Cardiac fibroblast (primary cell): ENCODE measurements around the gene SPPL3.

Experiments used
- DNase-seq, 2 donors: peaks; one replicate each; pipeline versions ENCODE4 v3.0.0 to v3.0.0-alpha.2; 2010; ENCODE audit warnings: low read depth in 2 of 2
- H3K4me3 ChIP-seq, 2 donors: replicated peaks in 1 of 2; 1 replicate in 1 of 2; 2 replicates in 1 of 2; pipeline ENCODE4 v1.5.1; 2011; ENCODE audit warnings: low read depth in 2 of 2, low read length in 2 of 2, mild to moderate bottlenecking in 2 of 2, moderate library complexity in 1 of 2
- TF ChIP-seq, protein P1 (sequence below): IDR thresholded peaks from one replicate; pipeline ENCODE4 v1.5.1; 2011; ENCODE audit warnings: low read depth, mild to moderate bottlenecking, low read length, inconsistent platforms

SPPL3 gene

DNA sequence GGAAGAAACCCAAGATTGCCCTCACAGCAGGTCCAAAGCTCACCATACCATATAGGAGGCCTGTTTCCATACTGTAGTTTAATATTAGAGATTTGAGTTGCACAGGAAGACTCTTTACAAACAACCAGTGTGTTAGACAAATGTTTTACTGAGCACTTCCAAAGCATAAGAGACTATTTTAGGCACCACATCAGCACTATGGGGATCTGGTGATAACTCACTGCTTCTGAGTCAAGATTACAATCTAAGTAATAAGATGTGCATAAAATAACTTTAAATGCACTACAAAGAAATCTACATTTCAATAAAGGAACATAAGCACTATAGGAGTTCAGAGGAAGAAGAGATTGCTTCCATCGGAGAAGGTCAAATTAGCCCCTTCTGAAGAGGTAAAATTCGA lies 71.4 kb downstream of the SPPL3 start:
- DNase-seq, result no peak
- no peak overlapping the region for H3K4me3 ChIP-seq
- TF ChIP-seq, protein P1, sequence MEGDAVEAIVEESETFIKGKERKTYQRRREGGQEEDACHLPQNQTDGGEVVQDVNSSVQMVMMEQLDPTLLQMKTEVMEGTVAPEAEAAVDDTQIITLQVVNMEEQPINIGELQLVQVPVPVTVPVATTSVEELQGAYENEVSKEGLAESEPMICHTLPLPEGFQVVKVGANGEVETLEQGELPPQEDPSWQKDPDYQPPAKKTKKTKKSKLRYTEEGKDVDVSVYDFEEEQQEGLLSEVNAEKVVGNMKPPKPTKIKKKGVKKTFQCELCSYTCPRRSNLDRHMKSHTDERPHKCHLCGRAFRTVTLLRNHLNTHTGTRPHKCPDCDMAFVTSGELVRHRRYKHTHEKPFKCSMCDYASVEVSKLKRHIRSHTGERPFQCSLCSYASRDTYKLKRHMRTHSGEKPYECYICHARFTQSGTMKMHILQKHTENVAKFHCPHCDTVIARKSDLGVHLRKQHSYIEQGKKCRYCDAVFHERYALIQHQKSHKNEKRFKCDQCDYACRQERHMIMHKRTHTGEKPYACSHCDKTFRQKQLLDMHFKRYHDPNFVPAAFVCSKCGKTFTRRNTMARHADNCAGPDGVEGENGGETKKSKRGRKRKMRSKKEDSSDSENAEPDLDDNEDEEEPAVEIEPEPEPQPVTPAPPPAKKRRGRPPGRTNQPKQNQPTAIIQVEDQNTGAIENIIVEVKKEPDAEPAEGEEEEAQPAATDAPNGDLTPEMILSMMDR, result no peak

DNA sequence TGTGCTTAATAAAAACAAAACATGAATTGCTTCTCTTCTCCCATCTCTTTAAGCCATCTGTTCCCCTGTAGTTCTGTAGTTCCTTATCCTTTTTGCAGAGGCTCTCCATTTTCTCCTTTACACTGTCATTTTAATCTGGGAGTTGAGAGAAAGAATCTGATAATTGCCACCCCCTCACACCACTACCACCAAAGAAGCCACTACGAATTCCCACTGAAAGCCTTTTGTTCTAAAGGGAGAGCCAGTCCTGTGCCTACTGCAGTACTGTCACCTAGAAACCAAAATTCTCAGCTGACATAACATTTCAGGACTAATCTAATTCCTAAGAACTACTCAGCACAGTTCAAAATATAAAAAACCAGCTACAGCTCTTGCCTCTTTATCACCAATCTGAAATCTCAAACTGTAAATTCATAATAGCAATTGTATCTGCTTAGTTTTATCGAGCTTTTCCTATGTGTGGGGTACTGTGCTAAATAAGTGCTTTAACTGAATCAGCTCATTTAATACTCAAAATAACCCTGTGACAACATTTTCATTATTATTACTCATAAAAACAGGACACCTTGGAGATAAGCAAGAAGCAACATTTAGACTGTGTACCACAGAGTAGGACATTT lies 72.4 kb downstream of the SPPL3 start:
- TF ChIP-seq, protein P1, result no peak
- no peak overlapping the region for H3K4me3 ChIP-seq
- DNase-seq, result no peak

DNA sequence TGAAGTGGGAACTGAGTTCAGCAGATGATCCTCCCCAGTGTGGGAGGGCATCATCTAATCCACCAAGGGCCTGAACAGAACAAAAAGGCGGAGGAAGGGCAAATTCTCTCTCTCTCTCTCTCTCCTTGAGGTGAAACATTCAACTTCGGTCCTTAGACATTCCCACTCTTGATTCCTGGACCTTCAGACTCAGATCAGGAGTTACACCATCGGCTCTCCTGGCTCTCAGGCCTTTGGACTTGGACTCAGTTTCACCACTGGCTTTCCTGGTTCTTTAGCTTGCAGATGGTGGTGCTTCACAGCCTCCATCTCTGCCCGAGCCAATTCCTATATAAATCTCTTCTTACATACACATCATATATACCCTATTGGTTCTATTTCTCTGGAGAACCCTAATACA lies 73.2 kb downstream of the SPPL3 start:
- H3K4me3 ChIP-seq, result no peak overlapping the region
- TF ChIP-seq, protein P1, result no peak
- no peak for DNase-seq

- H3K4me3 ChIP-seq, result no peak overlapping the region
- no peak for DNase-seq
- TF ChIP-seq, protein P1, result no peak
These were observed 73.9 kb downstream of the SPPL3 start for GRCh38 chr12:120830052-120830940.

DNA sequence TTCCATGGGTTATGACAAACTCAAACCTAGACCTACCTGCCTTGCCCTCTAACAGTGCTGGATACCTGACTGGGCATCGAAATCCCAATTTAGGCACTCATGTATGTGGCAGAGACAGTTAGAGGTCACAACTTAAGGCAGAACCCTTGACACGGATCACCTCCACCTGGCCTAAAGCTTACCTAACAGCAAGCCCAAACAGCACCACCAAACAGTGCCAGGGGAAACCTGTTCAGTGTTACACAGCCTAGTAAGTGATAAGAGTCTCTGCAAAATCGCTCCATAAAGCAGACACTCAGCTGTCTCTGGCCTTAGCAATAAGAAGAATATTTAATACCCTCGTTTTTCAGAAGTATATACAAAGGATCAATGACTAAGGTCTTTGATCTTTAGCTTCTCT lies 77.8 kb downstream of the SPPL3 start:
- no peak overlapping the region for H3K4me3 ChIP-seq
- DNase-seq, result no peak
- TF ChIP-seq, protein P1, result no peak

DNA sequence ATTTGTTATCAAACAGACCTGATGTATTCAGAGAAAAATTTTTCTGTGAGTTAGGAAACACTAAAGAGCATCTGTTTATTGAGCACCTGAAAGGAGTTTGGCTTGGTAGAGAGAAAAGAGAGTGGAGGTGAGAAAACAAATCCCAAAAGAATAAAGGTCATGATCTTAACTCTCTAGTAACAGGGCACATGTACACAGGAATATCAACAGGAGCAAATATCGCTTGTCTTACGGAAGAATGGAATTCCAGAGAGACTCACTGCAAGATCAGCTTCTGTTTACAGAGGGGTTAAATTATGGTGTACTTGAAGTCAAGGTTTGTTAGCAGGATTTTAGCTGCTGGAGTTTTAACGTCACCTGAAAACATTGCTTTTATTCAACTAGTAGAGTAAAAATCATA lies 78.8 kb downstream of the SPPL3 start:
- no peak overlapping the region for H3K4me3 ChIP-seq
- no peak for DNase-seq
- TF ChIP-seq, protein P1, result no peak
